ENCODE measurements around the gene STXBP5. TPM values are rescaled to one million over a fixed set of nuclear protein-coding genes. Genes with fewer than 3 reads are reported as not detected.

STXBP5 gene

DNA sequence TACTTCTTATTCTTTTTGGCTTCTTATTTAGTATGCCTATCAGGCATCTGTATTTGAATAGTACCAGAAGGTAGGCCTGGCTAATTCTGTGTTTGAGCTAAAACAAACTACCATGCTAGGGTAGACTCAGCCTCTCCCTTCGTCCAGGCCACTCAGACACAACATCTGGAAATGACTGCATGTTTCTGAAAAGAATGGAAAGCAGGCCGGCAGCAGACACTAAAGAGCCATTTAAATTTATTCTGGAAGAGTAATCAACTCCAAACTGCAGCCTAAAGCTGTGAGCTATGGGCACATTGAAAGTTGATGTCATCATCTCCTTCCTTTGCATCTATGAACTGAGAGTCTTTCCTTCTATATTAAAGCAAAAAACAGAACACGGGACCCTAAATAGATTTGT is 233.4 kb downstream of the STXBP5 start:
- Histone ChIP-seq H3K18ac (ENCODE audit: low read depth in 1 of 2, low read length in 2 of 2) (no peak overlapping the region), H3K27ac (ENCODE audit: low read length, poor library complexity, severe bottlenecking) (no peak overlapping the region), H4K8ac (ENCODE audit: low read length) (no peak overlapping the region), H3K79me1 (replicated peaks; ENCODE audit: low read length, poor library complexity, severe bottlenecking) (no peaks in the 10 kb centered on the region), H3K9me3 (ENCODE audit: control insufficient read depth, low read length) (peaks cover 6% of the 10 kb centered on the region), H3K27me3 (ENCODE audit: control insufficient read depth in 1 of 2, insufficient read depth in 1 of 2, low read length in 2 of 2) (no peaks in the 10 kb centered on the region), H2BK120ac (ENCODE audit: low read depth, low read length) (no peak overlapping the region), H3K23ac (ENCODE audit: low read length in 2 of 2) (no peak overlapping the region), H2AK5ac (ENCODE audit: low read length, severe bottlenecking) (no peak overlapping the region), H2BK12ac (ENCODE audit: low read length in 2 of 2) (no peak overlapping the region), H3K9ac (ENCODE audit: low read length) (no peak overlapping the region), H3K4me1 (ENCODE audit: control insufficient read depth, insufficient read depth, low read depth, low read length) (no peaks in the 10 kb centered on the region), H4K91ac (ENCODE audit: low read length) (no peak overlapping the region), H2AFZ (ENCODE audit: low read depth, low read length) (no peak overlapping the region), H3K4me2 (ENCODE audit: low read length, poor library complexity, severe bottlenecking) (no peak overlapping the region), H3K4me3 (ENCODE audit: insufficient read depth in 1 of 2, low read depth in 1 of 2, low read length in 2 of 2) (no peak overlapping the region), H3K4ac (ENCODE audit: low read depth in 1 of 2, low read length in 2 of 2) (no peak overlapping the region), H2BK5ac (ENCODE audit: low read depth, low read length, poor library complexity, severe bottlenecking) (no peak overlapping the region), H3K14ac (ENCODE audit: low read length in 2 of 2) (no peak overlapping the region), H2BK15ac (ENCODE audit: low read depth, poor library complexity, severe bottlenecking) (no peak overlapping the region), H3K36me3 (ENCODE audit: control insufficient read depth in 1 of 2, insufficient read depth in 2 of 2, low read depth in 1 of 2, low read length in 2 of 2) (no peaks in the 10 kb centered on the region)
- WGBS, result 49% methylated on average over 2 of the region's 3 CpGs
- DNase-seq, result no peak

DNA sequence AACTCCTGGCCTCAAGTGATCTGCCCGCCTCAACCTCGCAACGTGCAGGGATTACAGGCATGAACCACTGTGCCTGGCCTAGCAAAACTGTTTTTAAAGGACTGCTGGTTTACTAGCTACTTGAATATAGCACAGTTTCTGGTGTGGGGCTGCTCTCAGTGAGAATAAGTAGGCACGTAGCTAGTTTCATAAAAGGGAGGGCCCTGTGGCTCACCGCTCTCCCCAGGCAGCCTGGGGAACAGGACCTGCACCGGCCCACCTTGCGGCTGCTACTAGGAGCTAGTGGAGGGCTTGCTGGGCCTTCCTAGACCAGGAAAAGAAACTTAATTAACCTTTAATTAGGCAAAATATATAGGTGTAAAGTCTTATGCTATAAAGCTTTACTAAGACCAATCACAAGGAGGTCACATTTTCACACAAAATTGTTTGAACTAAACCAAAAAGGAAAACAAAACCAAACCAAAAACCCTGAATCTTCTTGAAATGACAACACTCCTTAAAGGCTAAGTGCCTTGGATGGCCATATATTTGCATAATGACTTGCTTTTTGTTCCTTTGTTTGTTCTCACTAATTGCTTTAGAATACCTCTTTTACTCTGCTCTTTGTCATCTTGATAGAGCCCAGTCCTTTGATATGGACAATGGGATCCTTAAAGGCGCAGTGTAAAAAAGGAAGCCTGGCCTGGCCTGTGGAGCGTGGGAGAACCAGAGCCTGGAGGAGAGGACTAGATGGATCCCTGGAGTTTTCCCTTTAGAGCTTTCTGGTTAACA is 234.7 kb downstream of the STXBP5 start:
- no peak overlapping the region for H3K23ac ChIP-seq (ENCODE audit: low read length in 2 of 2)
- H2AK5ac ChIP-seq (ENCODE audit: low read length, severe bottlenecking), result no peak overlapping the region
- no peak overlapping the region for H2BK120ac ChIP-seq (ENCODE audit: low read depth, low read length)
- H2AFZ ChIP-seq (ENCODE audit: low read depth, low read length), result no peak overlapping the region
- H3K9ac ChIP-seq (ENCODE audit: low read length), result no peak overlapping the region
- no peak for DNase-seq
- no peak overlapping the region for H3K4ac ChIP-seq (ENCODE audit: low read depth in 1 of 2, low read length in 2 of 2)
- no peak overlapping the region for H4K91ac ChIP-seq (ENCODE audit: low read length)
- H3K79me1 ChIP-seq (replicated peaks; ENCODE audit: low read length, poor library complexity, severe bottlenecking), result no peaks in the 10 kb centered on the region
- H3K18ac ChIP-seq (ENCODE audit: low read depth in 1 of 2, low read length in 2 of 2), result no peak overlapping the region
- H2BK5ac ChIP-seq (ENCODE audit: low read depth, low read length, poor library complexity, severe bottlenecking), result no peak overlapping the region
- no peak overlapping the region for H2BK15ac ChIP-seq (ENCODE audit: low read depth, poor library complexity, severe bottlenecking)
- H3K14ac ChIP-seq (ENCODE audit: low read length in 2 of 2), result no peak overlapping the region
- no peaks in the 10 kb centered on the region for H3K4me1 ChIP-seq (ENCODE audit: control insufficient read depth, insufficient read depth, low read depth, low read length)
- H3K4me3 ChIP-seq (ENCODE audit: insufficient read depth in 1 of 2, low read depth in 1 of 2, low read length in 2 of 2), result no peak overlapping the region
- no peaks in the 10 kb centered on the region for H3K27me3 ChIP-seq (ENCODE audit: control insufficient read depth in 1 of 2, insufficient read depth in 1 of 2, low read length in 2 of 2)
- H3K36me3 ChIP-seq (ENCODE audit: control insufficient read depth in 1 of 2, insufficient read depth in 2 of 2, low read depth in 1 of 2, low read length in 2 of 2), result no peaks in the 10 kb centered on the region
- no peak overlapping the region for H4K8ac ChIP-seq (ENCODE audit: low read length)
- H3K4me2 ChIP-seq (ENCODE audit: low read length, poor library complexity, severe bottlenecking), result no peak overlapping the region
- 58% methylated on average over 8 of the region's 9 CpGs for WGBS
- no peak overlapping the region for H2BK12ac ChIP-seq (ENCODE audit: low read length in 2 of 2)
- no peak overlapping the region for H3K27ac ChIP-seq (ENCODE audit: low read length, poor library complexity, severe bottlenecking)
- H3K9me3 ChIP-seq (ENCODE audit: control insufficient read depth, low read length), result peaks cover 6% of the 10 kb centered on the region

Small RNAs within 50 kb of the gene (small RNA-seq; reads per million reads assigned to genes)
- not detected for gene AL355365.1 (ENCODE audit: low read depth)
